ENCODE measurements around the gene TANGO6. TPM values are rescaled to one million over a fixed set of nuclear protein-coding genes. Genes with fewer than 3 reads are reported as not detected.

The TANGO6 gene
- polyA plus RNA-seq, 2 of the 4 experiments (the other 2 are of a cell fraction), result 8.1 to 19.5 TPM

GRCh38 chr16:69084289-69084688, 241.0 kb downstream of the TANGO6 start:
- Histone ChIP-seq H3K27ac (no peak overlapping the region), H3K4me1 (peaks cover 9% of the 10 kb centered on the region), H3K9me3 (no peaks in the 10 kb centered on the region), H3K4me3 (no peak overlapping the region), H3K4me2 (no peak overlapping the region)
- ATAC-seq, result no peak
- POLR2A ChIA-PET, result no interaction called here
- TF ChIP-seq RCOR1 (IDR thresholded peaks at IDR 0.05; ENCODE audit: low read depth, low read length), result no peak
- TF ChIP-seq MAFK (IDR thresholded peaks at IDR 0.05; ENCODE audit: partially characterized antibody), result no peak
- TF ChIP-seq CBX8 (IDR thresholded peaks at IDR 0.05), result no peak
- TF ChIP-seq HDAC2 (IDR thresholded peaks at IDR 0.05), result no peak
- TF ChIP-seq, protein P1, sequence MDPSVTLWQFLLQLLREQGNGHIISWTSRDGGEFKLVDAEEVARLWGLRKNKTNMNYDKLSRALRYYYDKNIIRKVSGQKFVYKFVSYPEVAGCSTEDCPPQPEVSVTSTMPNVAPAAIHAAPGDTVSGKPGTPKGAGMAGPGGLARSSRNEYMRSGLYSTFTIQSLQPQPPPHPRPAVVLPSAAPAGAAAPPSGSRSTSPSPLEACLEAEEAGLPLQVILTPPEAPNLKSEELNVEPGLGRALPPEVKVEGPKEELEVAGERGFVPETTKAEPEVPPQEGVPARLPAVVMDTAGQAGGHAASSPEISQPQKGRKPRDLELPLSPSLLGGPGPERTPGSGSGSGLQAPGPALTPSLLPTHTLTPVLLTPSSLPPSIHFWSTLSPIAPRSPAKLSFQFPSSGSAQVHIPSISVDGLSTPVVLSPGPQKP (IDR thresholded peaks at IDR 0.05; ENCODE audit: low read depth, low read length), result no peak
- no peak for TF ChIP-seq MYC (IDR thresholded peaks at IDR 0.05; ENCODE audit: borderline replicate concordance, low read length)
- no peak for TF ChIP-seq JUN (IDR thresholded peaks at IDR 0.05)
- TF ChIP-seq, protein P2, sequence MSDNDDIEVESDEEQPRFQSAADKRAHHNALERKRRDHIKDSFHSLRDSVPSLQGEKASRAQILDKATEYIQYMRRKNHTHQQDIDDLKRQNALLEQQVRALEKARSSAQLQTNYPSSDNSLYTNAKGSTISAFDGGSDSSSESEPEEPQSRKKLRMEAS (IDR thresholded peaks at IDR 0.05), result no peak
- TF ChIP-seq ZNF302 (CRISPR knock-in tag; IDR thresholded peaks at IDR 0.05), result no peak
- no peak for TF ChIP-seq FOSB (CRISPR knock-in tag; IDR thresholded peaks at IDR 0.05)
- TF ChIP-seq EP300 (IDR thresholded peaks at IDR 0.05), result no peak
- TF ChIP-seq, protein P3, sequence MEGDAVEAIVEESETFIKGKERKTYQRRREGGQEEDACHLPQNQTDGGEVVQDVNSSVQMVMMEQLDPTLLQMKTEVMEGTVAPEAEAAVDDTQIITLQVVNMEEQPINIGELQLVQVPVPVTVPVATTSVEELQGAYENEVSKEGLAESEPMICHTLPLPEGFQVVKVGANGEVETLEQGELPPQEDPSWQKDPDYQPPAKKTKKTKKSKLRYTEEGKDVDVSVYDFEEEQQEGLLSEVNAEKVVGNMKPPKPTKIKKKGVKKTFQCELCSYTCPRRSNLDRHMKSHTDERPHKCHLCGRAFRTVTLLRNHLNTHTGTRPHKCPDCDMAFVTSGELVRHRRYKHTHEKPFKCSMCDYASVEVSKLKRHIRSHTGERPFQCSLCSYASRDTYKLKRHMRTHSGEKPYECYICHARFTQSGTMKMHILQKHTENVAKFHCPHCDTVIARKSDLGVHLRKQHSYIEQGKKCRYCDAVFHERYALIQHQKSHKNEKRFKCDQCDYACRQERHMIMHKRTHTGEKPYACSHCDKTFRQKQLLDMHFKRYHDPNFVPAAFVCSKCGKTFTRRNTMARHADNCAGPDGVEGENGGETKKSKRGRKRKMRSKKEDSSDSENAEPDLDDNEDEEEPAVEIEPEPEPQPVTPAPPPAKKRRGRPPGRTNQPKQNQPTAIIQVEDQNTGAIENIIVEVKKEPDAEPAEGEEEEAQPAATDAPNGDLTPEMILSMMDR (IDR thresholded peaks at IDR 0.05), result no peak
- TF ChIP-seq ZC3H11A (IDR thresholded peaks at IDR 0.05), result no peak
- no peak for TF ChIP-seq HEYL (CRISPR knock-in tag; IDR thresholded peaks at IDR 0.05)
- TF ChIP-seq POLR2AphosphoS2 (conservative IDR thresholded peaks at IDR 0.05; ENCODE audit: low read length), result no peak
- TF ChIP-seq HOXB5 (CRISPR knock-in tag; IDR thresholded peaks at IDR 0.05), result no peak
- no peak for TF ChIP-seq BHLHE40 (IDR thresholded peaks at IDR 0.05; ENCODE audit: low read depth, low read length)
- FAIRE-seq, result no peak
- no peak for DNase-seq (ENCODE audit: low read depth in 1 of 2, low spot score in 1 of 2)
- 79% methylated on average over 2 of the region's 2 CpGs for WGBS (ENCODE audit: missing lambda C conversion rate)
- CTCF ChIA-PET, result interaction anchor here (1.0 to 3.0 kb wide), 5 partner anchors 10 to 182 kb away, joined by 3 to 11 read pairs (median 3); no protein-coding TSS in a partner anchor

DNA sequence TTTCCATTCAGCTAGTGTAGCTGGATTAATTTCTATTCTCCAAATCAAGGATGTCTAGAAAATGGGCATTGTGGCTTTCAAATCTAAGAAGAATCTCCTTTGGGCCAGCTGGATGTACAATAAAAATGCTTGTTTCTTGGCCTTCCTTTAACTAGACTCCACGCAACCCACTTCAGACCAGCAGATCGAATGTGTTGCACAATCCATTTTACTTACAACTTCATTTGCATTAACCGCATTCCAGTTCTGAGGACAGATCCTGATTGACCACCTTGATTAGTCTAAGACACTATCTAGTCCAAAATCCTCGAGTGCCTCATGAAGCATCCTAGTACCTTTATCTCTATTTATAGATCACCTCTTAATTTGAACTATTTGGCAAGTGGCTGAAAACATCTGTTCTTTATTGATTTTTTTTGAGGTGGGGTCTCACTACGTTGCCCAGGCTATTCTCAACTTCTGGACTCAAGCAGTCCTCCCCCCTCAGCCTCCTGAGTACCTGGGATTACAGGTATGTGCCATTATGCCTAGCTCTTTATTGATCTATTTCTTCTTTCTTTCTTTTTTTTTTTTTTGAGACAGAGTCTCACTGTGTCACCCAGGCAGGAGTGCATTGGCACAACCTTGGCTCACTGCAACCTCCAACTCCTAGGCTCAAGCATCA, 241.8 kb downstream of the TANGO6 start:
- H3K4me3 ChIP-seq, result no peak overlapping the region
- no peaks in the 10 kb centered on the region for H3K9me3 ChIP-seq
- DNase-seq (ENCODE audit: low read depth in 1 of 2, low spot score in 1 of 2) (no peak), FAIRE-seq (no peak), ATAC-seq (no peak)
- TF ChIP-seq BCL3 (IDR thresholded peaks at IDR 0.05) (no peak), PBX3 (IDR thresholded peaks at IDR 0.05) (no peak), NPAS2 (CRISPR knock-in tag; IDR thresholded peaks at IDR 0.05; ENCODE audit: borderline replicate concordance) (no peak), KDM1A (IDR thresholded peaks at IDR 0.05; ENCODE audit: low read depth) (no peak), HMGXB4 (CRISPR knock-in tag; IDR thresholded peaks at IDR 0.05; ENCODE audit: borderline replicate concordance) (no peak), CBX8 (IDR thresholded peaks at IDR 0.05) (no peak), RCOR1 (IDR thresholded peaks at IDR 0.05; ENCODE audit: low read depth, low read length) (no peak), TFCP2L1 (CRISPR knock-in tag; IDR thresholded peaks at IDR 0.05) (no peak), FOXS1 (CRISPR knock-in tag; IDR thresholded peaks at IDR 0.05) (no peak)
- TF ChIP-seq, protein P2 (IDR thresholded peaks at IDR 0.05), result no peak
- TF ChIP-seq, protein P4, sequence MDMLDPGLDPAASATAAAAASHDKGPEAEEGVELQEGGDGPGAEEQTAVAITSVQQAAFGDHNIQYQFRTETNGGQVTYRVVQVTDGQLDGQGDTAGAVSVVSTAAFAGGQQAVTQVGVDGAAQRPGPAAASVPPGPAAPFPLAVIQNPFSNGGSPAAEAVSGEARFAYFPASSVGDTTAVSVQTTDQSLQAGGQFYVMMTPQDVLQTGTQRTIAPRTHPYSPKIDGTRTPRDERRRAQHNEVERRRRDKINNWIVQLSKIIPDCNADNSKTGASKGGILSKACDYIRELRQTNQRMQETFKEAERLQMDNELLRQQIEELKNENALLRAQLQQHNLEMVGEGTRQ (IDR thresholded peaks at IDR 0.05), result no peak
- TF ChIP-seq, protein P5, sequence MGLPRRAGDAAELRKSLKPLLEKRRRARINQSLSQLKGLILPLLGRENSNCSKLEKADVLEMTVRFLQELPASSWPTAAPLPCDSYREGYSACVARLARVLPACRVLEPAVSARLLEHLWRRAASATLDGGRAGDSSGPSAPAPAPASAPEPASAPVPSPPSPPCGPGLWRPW (IDR thresholded peaks at IDR 0.05), result no peak
- H3K27ac ChIP-seq, result no peak overlapping the region
- POLR2A ChIA-PET, result interaction anchor here (0.6 kb wide), 1 partner anchor 11 kb away, joined by 11 read pairs; no protein-coding TSS in a partner anchor
- 85% methylated on average over 5 of the region's 5 CpGs for WGBS (ENCODE audit: missing lambda C conversion rate)
- CTCF ChIA-PET, result interaction anchor here (0.6 to 3.0 kb wide), 3 partner anchors 9 to 488 kb away, joined by 3 to 11 read pairs (median 3); no protein-coding TSS in a partner anchor
- no peak overlapping the region for H3K4me2 ChIP-seq
- H3K4me1 ChIP-seq, result peaks cover 18% of the 10 kb centered on the region
